ENCODE results near the gene GREB1. TPM values are rescaled to one million over a fixed set of nuclear protein-coding genes. Genes with fewer than 3 reads are reported as not detected.
A peak's percentile ranks its signal among the peaks of the same experiment; 100 is the strongest.

The GREB1 gene
- total RNA-seq, 1 experiment from 2014 or later, result 6.2 TPM

GRCh38 chr2:11562011-11562410 is 28.2 kb downstream of the GREB1 start:
- H3K4me2 ChIP-seq (ENCODE audit: low read length), result peak overlapping the region; percentile 17; the same call in 1 of the 2 replicates
- no peak overlapping the region for H2AFZ ChIP-seq (ENCODE audit: low read depth, low read length, poor library complexity, severe bottlenecking)
- TF ChIP-seq SRF (IDR thresholded peaks at IDR 0.05; ENCODE audit: low read depth) (no peak), ZNF274 (IDR thresholded peaks at IDR 0.05; ENCODE audit: low read depth, low read length) (no peak), CBX3 (IDR thresholded peaks at IDR 0.05; ENCODE audit: low read depth) (no peak), MAX (IDR thresholded peaks at IDR 0.05) (no peak)
- TF ChIP-seq, protein P1, sequence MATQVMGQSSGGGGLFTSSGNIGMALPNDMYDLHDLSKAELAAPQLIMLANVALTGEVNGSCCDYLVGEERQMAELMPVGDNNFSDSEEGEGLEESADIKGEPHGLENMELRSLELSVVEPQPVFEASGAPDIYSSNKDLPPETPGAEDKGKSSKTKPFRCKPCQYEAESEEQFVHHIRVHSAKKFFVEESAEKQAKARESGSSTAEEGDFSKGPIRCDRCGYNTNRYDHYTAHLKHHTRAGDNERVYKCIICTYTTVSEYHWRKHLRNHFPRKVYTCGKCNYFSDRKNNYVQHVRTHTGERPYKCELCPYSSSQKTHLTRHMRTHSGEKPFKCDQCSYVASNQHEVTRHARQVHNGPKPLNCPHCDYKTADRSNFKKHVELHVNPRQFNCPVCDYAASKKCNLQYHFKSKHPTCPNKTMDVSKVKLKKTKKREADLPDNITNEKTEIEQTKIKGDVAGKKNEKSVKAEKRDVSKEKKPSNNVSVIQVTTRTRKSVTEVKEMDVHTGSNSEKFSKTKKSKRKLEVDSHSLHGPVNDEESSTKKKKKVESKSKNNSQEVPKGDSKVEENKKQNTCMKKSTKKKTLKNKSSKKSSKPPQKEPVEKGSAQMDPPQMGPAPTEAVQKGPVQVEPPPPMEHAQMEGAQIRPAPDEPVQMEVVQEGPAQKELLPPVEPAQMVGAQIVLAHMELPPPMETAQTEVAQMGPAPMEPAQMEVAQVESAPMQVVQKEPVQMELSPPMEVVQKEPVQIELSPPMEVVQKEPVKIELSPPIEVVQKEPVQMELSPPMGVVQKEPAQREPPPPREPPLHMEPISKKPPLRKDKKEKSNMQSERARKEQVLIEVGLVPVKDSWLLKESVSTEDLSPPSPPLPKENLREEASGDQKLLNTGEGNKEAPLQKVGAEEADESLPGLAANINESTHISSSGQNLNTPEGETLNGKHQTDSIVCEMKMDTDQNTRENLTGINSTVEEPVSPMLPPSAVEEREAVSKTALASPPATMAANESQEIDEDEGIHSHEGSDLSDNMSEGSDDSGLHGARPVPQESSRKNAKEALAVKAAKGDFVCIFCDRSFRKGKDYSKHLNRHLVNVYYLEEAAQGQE (IDR thresholded peaks at IDR 0.05; ENCODE audit: low read depth), result no peak
- H3K27me3 ChIP-seq (ENCODE audit: insufficient read depth, low read length), result 0 out of 2 replicates have a peak, but pooled peaks cover 4% of the 10 kb centered on the region
- ChIA-PET RAD21 (ENCODE audit: low non-redundant PET in 1 of 2, low total read pairs in 2 of 2, uncharacterized antibody in 2 of 2, unreplicated experiment in 2 of 2) (no interaction called here), CTCF (interaction anchor here (1.0 kb wide), 1 partner anchor 22 kb away, joined by 3 read pairs; no protein-coding TSS in a partner anchor), POLR2A (no interaction called here)
- intact Hi-C loops (cut with micrococcal nuclease), result no loop called here
- DNase-seq (ENCODE audit: low read depth, low spot score) (no peak), ATAC-seq (peak; percentile 53)
- no peak overlapping the region for H3K4me3 ChIP-seq (replicated peaks in 1 of 2; ENCODE audit: low read depth in 1 of 2, low read length in 2 of 2)
- no peak overlapping the region for H3K27ac ChIP-seq (ENCODE audit: low read depth, low read length)
- no peaks in the 10 kb centered on the region for H3K79me2 ChIP-seq (ENCODE audit: insufficient read depth, low read length)
- H3K36me3 ChIP-seq (ENCODE audit: control insufficient read depth in 1 of 2, insufficient read depth in 2 of 2, low read length in 2 of 2), result no peaks in the 10 kb centered on the region
- H3K9me3 ChIP-seq (ENCODE audit: control insufficient read depth in 1 of 2, insufficient read depth in 1 of 2, low read depth in 1 of 2, low read length in 2 of 2), result no peaks in the 10 kb centered on the region
- BruUV-seq (replicated peaks), result no TSS peak
- no peaks in the 10 kb centered on the region for H3K9me2 ChIP-seq (ENCODE audit: insufficient read depth)
- H3K4me1 ChIP-seq (ENCODE audit: control insufficient read depth in 1 of 2, insufficient read depth in 2 of 2, low read length in 2 of 2), result peaks cover 0 to 6% of the 10 kb centered on the region in 2 experiments; a peak in 2 of 4 replicates
- H3K9ac ChIP-seq (ENCODE audit: low read length), result no peak overlapping the region
- no peaks in the 10 kb centered on the region for H4K20me1 ChIP-seq (ENCODE audit: insufficient read depth)

GRCh38 chr2:11562476-11562875 is 28.6 kb downstream of the GREB1 start:
- CTCF ChIA-PET, result interaction anchor here (1.0 kb wide), 1 partner anchor 22 kb away, joined by 3 read pairs; no protein-coding TSS in a partner anchor
- no peak for TF ChIP-seq SP1 (IDR thresholded peaks at IDR 0.05; ENCODE audit: low read depth)
- no peak for TF ChIP-seq POLR2A (IDR thresholded peaks at IDR 0.05; ENCODE audit: borderline replicate concordance, extremely low read depth, insufficient read depth, insufficient read length)
- TF ChIP-seq CEBPB (IDR thresholded peaks at IDR 0.05; ENCODE audit: low read depth), result no peak
- TF ChIP-seq TCF7L2 (IDR thresholded peaks at IDR 0.05; ENCODE audit: borderline replicate concordance, extremely low read depth, insufficient read depth, insufficient read length), result no peak
- TF ChIP-seq EZH2phosphoT487 (IDR thresholded peaks at IDR 0.05; ENCODE audit: borderline replicate concordance), result no peak
- TF ChIP-seq ZBTB33 (IDR thresholded peaks at IDR 0.05; ENCODE audit: extremely low read depth, insufficient replicate concordance, low read length), result no peak

More at GRCh38 chr2:11562476-11562875, 28.6 kb downstream of the GREB1 start:
- Histone ChIP-seq H3K9ac (ENCODE audit: low read length) (no peak overlapping the region), H3K36me3 (ENCODE audit: control insufficient read depth in 1 of 2, insufficient read depth in 2 of 2, low read length in 2 of 2) (no peaks in the 10 kb centered on the region), H3K9me2 (ENCODE audit: insufficient read depth) (no peaks in the 10 kb centered on the region), H3K9me3 (ENCODE audit: control insufficient read depth in 1 of 2, insufficient read depth in 1 of 2, low read depth in 1 of 2, low read length in 2 of 2) (no peaks in the 10 kb centered on the region), H3K27ac (ENCODE audit: low read depth, low read length) (no peak overlapping the region), H3K4me2 (ENCODE audit: low read length) (peak overlapping the region; percentile 17; the same call in 1 of the 2 replicates), H4K20me1 (ENCODE audit: insufficient read depth) (no peaks in the 10 kb centered on the region), H2AFZ (ENCODE audit: low read depth, low read length, poor library complexity, severe bottlenecking) (no peak overlapping the region), H3K4me1 (ENCODE audit: control insufficient read depth in 1 of 2, insufficient read depth in 2 of 2, low read length in 2 of 2) (peaks cover 0 to 6% of the 10 kb centered on the region in 2 experiments; a peak in 2 of 4 replicates), H3K27me3 (ENCODE audit: insufficient read depth, low read length) (0 out of 2 replicates have a peak, but pooled peaks cover 3% of the 10 kb centered on the region), H3K79me2 (ENCODE audit: insufficient read depth, low read length) (no peaks in the 10 kb centered on the region), H3K4me3 (replicated peaks in 1 of 2; ENCODE audit: low read depth in 1 of 2, low read length in 2 of 2) (no peak overlapping the region)
- DNase-seq (ENCODE audit: low read depth, low spot score) (no peak), ATAC-seq (no peak)
- BruUV-seq (replicated peaks), result no TSS peak
- ChIA-PET POLR2A (no interaction called here), RAD21 (ENCODE audit: low non-redundant PET in 1 of 2, low total read pairs in 2 of 2, uncharacterized antibody in 2 of 2, unreplicated experiment in 2 of 2) (no interaction called here)
- intact Hi-C loops (cut with micrococcal nuclease), result no loop called here
